IPS-18a (cell line): ENCODE data around the gene STC2.
"Not testable (repeated sequence)": the region's sequence is repeated elsewhere in the genome, so short reads cannot be mapped to it uniquely, and the experiment has no call there.

Experiments
- H3K27ac ChIP-seq: one replicate; pipeline ENCODE4 v1.5.1; 2013; ENCODE audit warnings: low read length
- H3K27me3 ChIP-seq: one replicate; pipeline ENCODE4 v1.6.1; 2013; ENCODE audit warnings: mild to moderate bottlenecking, low read length; ENCODE audit not compliant: control insufficient read depth, insufficient read depth
- H3K36me3 ChIP-seq: one replicate; pipeline ENCODE4 v1.6.1; 2013; ENCODE audit warnings: low read depth, low read length; ENCODE audit not compliant: control insufficient read depth
- H3K4me1 ChIP-seq: one replicate; pipeline ENCODE4 v1.6.1; 2013; ENCODE audit warnings: low read depth, low read length; ENCODE audit not compliant: control insufficient read depth
- H3K4me3 ChIP-seq: one replicate; pipeline ENCODE4 v1.5.1; 2013; ENCODE audit warnings: low read length
- H3K9ac ChIP-seq: one replicate; pipeline ENCODE4 v1.6.1; 2013; ENCODE audit warnings: mild to moderate bottlenecking, low read length, moderate library complexity
- H3K9me3 ChIP-seq: one replicate; pipeline ENCODE4 v1.6.1; 2013; ENCODE audit warnings: low read depth, low read length; ENCODE audit not compliant: control insufficient read depth

The STC2 gene

DNA sequence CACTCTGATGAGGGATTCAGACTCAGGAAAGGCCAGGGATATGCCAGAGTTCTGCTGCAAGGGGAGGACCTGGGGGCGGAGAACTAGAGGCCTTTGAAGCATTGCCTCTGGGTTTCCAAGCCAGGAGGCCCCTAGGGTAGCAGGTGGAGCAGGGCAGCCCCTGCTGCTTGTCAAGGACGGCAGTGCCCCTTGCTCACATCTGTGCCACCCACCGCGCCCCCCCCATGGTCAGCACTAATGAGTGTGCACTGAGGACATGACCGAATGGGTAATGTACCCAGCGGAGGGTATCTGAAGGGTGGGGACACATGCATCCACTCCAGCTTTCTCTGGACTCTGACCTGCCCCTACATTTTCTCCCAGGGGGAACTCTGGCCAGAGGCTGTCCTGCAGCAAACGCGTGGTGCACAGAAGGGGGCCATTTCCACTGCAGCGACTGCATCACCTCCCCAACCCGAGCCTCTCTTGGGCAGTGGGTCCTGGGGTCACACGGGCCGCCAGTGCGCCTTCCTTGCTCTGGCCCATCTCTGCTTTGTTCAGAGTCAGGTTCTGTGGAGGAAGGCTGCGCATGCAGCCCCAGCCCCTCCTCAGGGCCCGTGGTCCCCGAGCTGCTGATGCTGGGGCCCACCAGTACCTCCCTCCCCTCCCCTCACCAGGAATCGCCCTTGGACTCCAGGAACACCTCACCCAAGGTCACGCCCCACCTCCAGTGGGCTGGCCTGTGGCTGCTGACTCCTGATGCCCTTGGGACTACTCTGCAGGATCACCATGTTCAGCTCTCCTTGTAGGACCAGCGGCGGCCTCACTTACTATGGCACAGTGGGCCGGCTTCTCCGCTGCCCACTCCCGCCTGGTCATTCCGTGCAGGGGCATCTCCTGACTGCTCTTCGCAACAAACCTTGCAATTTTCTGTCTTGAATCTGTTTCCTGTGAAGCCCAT, 31.2 kb downstream of the STC2 start:
- H3K9ac ChIP-seq = no peak overlapping the region
- no peaks in the 10 kb centered on the region for H3K36me3 ChIP-seq
- H3K27me3 ChIP-seq = peaks cover 30% of the 10 kb centered on the region

DNA sequence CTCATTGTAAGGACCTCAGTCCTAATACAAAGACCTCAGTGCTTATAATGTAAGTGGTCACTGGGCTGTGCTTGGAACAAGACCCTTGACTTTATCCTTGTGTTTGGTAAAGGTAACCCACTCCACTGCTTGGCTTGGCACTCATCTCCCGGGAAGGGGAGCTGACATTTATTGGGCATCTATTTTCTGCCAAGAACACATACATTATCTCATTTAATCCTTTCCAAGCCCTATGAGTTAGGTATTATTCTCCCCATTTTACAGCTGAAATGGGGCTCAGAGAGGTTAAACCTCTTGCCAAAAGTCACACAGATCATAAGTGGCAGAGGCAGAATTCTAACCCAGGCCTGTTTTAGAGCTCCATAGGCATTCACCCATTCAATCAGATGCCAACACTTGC, 32.4 kb downstream of the STC2 start:
- H3K27ac ChIP-seq = no peak overlapping the region
- H3K27me3 ChIP-seq = peaks cover 30% of the 10 kb centered on the region
- peaks cover 16% of the 10 kb centered on the region for H3K4me1 ChIP-seq
- no peak overlapping the region for H3K9ac ChIP-seq
- H3K4me3 ChIP-seq = no peak overlapping the region
- H3K36me3 ChIP-seq = no peaks in the 10 kb centered on the region
- no peaks in the 10 kb centered on the region for H3K9me3 ChIP-seq

More for the DNA sequence above, 31.2 kb downstream of the STC2 start:
- Histone ChIP-seq H3K27ac (no peak overlapping the region), H3K4me3 (no peak overlapping the region), H3K4me1 (peaks cover 20% of the 10 kb centered on the region), H3K9me3 (no peaks in the 10 kb centered on the region)

DNA sequence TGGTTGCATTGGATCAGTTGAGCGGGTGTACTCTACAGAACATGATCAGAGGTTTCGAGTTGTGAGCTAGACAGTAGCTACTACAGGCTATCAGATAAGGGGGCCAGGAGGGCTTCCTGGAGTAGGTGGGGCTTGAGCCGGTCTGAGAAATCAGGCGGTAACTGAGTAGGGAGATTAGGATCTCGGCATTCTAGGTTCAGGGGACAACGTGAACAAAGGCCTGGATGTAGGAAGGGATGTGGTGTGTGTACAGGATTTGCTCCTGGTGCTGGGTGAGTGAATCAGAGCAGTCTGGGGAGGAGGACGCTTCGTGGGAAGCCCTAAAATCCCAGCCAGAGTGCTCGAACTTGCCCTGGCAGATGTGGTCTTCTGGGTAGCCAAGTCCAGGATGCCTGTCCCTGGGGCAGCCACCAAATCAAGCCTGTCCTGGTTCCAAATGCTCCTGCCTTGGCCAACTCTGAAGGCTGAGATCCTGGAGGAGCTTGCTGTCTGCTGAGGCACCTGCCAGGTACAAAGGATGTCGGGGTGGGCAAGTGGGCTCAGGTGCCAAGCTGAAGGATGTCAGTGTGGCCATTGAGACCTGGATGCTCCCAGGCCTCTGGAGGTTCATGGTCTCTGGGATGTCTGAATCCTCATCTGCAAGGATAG, 33.4 kb downstream of the STC2 start:
- Histone ChIP-seq H3K9ac (no peak overlapping the region), H3K27ac (no peak overlapping the region), H3K4me3 (no peak overlapping the region)

DNA sequence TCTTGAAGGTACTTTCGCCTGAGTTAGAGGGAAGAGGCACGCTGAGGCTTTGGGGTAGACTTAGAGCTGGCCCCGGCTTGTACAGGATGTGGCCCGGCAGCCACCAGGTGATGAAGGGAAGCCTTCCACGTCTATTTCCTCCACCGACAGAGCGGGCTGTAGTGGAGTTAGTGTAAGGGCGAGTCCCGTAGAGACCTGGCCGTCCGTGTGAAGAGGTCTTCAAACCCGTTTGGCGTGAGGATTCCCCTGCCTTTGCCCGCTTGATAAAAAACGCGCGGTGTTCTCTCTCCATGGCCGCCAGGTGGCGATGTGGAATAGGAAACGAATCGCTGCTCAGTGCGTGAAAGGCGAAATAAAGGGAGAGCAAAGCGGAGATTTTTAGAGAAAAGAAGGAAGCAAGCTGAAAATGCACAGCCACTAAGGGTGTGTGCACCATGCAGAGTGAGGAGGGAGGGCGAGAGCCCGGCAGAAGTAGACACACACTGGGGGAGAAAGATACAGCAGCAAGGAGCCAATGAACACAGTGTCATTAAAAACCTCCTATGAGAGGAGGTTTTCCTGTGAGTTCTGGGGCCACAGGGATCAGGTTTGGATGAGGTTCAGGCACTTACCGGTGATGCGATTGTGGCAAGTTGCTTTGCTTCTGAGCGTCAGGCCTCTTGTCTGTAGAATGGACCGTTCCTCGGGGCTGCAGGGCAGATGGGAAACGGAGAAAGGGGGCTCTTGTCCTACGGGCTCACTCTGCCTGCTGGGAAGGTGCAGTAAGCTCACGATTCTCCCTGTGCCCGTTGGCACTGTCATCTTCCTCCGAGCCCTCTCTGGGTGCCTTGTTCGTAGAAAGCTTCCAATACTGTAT, 34.2 kb downstream of the STC2 start:
- no peak overlapping the region for H3K27ac ChIP-seq
- peak overlapping the region; percentile 28 for H3K4me3 ChIP-seq
- no peak overlapping the region for H3K9ac ChIP-seq
- H3K36me3 ChIP-seq = no peaks in the 10 kb centered on the region
- peaks cover 28% of the 10 kb centered on the region for H3K27me3 ChIP-seq
- peaks cover 16% of the 10 kb centered on the region for H3K4me1 ChIP-seq
- no peaks in the 10 kb centered on the region for H3K9me3 ChIP-seq

More for the DNA sequence above, 33.4 kb downstream of the STC2 start:
- peaks cover 30% of the 10 kb centered on the region for H3K27me3 ChIP-seq
- H3K4me1 ChIP-seq = peaks cover 16% of the 10 kb centered on the region
- no peaks in the 10 kb centered on the region for H3K9me3 ChIP-seq
- no peaks in the 10 kb centered on the region for H3K36me3 ChIP-seq

DNA sequence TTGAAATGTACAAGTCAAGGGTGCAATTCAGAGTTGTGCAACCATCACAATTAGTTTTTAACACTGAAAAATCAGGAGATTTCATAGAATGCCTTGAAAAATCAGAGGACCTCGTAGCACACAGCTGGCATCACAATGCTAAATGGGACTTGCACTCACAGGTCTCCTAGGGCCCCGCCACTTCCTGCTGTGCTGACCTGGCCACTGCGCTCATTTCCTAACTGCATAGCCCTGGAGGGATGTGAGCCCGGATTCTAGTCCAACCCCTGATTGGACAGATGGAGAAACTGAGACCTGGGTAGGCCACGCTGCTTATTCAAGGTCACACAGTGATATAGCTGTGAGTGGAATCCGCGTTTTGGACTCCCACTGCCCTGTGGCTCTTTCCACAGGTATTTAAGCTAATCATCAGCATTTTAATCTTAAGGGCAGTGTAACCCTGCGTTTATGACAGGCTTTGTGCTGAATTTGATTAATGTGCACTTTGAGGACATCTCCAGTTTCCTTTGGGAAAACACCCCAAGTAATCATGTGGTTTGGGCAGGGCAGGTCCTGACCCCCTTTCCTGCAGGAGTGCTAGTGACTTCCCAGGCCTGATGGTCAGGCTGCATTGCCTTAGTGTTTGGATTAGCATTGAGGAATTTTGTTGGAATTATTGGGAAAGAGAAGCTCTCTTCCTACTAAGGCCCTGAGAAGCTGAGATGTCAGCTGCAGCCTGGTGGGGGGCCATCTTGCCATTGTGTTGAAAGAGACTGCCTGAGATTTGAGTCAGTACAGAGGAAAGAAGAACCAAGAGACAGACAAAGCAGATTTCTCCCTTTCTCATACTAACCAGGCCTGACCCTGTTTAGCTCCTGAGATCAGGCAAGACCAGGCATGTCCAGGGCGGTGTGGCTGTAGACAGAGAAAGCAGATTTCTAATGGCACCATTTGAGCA, 36.2 kb downstream of the STC2 start:
- Histone ChIP-seq H3K27me3 (peaks cover 25% of the 10 kb centered on the region), H3K4me1 (peaks cover 16% of the 10 kb centered on the region), H3K9ac (no peak overlapping the region)

DNA sequence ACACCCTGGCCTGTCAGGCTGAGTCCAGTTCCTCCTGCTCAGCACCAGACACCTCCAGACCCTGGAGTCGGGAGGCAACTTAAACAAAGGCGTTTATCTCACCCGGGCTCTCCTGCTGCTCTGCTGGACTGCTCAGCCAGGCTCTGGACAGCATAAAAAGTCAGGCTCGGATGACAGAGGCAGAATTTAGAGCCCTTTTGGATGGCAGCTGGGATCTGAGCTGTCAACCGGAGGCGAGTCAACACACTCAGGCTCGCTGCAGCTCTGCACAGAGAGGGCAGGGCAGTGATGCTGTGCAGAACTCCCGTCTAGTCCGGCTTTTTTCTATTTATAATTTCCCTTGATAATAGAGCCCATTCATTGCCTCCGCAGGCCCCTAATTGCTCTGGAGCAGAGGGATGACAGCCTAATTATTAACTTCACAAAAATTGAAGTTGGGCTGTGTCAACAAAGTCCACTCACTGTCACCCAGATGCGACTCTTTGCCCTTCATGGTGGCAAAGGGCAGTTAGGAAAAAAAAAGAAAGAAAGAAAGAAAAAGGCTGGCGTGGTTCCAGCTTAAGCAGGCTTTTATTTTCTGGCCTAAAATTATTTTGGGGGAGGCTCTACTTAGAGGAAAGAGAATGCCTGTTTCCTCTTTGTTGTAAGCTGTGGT, 37.6 kb downstream of the STC2 start:
- no peak overlapping the region for H3K9ac ChIP-seq
- no peak overlapping the region for H3K4me3 ChIP-seq
- H3K9me3 ChIP-seq = no peaks in the 10 kb centered on the region
- H3K4me1 ChIP-seq = peaks cover 16% of the 10 kb centered on the region
- H3K27ac ChIP-seq = no peak overlapping the region
- peaks cover 32% of the 10 kb centered on the region for H3K27me3 ChIP-seq
- H3K36me3 ChIP-seq = no peaks in the 10 kb centered on the region

More for the DNA sequence above, 36.2 kb downstream of the STC2 start:
- no peak overlapping the region for H3K4me3 ChIP-seq
- no peaks in the 10 kb centered on the region for H3K36me3 ChIP-seq
- H3K9me3 ChIP-seq = no peaks in the 10 kb centered on the region
- no peak overlapping the region for H3K27ac ChIP-seq

DNA sequence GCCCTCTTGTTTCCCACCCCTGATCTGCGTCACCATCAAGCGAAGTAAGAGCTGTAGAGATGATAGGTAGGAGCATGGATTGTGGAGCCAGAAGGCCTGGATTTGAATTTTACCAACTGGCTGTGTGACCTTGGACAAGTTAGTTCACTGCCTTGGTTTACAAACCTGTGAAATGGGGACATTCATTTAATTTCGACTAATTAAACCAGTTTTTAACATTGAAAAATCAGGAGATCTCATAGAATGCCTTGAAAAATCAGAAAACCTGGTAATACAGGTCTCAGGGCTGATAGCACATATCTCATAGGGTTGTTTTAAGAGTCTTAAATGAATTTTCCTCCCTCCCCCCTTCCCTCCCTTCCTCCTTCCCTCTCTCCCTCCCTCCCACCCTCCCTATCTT, 38.8 kb downstream of the STC2 start:
- Histone ChIP-seq H3K4me1 (peaks cover 11% of the 10 kb centered on the region), H3K36me3 (no peaks in the 10 kb centered on the region), H3K27ac (no peak overlapping the region), H3K4me3 (no peak overlapping the region), H3K27me3 (peaks cover 26% of the 10 kb centered on the region), H3K9me3 (no peaks in the 10 kb centered on the region), H3K9ac (no peak overlapping the region)

DNA sequence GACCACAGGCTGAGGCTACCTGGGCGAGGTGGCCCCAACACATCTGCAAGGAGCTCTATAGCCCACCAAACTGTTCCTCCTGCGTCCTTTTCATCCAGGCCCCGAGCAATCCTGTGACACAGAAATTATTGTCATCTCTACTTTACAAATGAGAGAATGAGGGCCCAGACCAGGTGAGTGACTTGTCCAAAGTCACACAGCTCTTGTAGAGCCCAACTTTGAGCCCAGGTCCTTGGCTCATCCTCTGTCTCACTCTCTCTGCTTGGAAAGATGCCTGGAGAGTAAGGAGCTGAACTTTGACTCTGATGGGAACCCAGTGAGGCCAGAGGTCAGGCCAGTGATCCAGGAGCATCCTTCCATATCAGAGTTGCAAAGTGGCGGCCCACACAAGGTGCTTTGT, 39.6 kb downstream of the STC2 start:
- H3K9me3 ChIP-seq = no peaks in the 10 kb centered on the region
- peaks cover 28% of the 10 kb centered on the region for H3K27me3 ChIP-seq
- H3K4me1 ChIP-seq = peaks cover 7% of the 10 kb centered on the region
- H3K4me3 ChIP-seq = no peak overlapping the region
- H3K36me3 ChIP-seq = no peaks in the 10 kb centered on the region
- no peak overlapping the region for H3K27ac ChIP-seq
- H3K9ac ChIP-seq = no peak overlapping the region

DNA sequence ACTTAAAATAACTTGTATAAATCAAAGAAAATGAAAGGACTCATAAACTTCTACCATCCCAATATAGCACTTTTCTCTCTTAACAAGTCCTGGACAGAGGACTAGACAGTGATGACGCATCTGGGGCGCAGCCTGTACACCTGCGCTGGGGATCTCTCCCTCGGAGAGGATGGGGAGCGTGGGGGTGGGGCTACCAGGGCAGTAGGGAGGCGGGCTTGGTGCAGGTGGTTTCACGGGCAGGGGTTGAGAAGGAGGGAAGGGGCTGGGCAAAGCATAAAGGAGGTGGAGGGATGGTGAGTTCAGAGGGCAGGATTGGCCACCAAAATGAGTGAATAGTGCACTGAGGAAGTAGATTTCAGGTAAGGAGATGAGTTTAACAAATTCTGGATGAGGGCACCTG, 41.1 kb downstream of the STC2 start:
- no peak overlapping the region for H3K9ac ChIP-seq
- no peaks in the 10 kb centered on the region for H3K36me3 ChIP-seq
- H3K4me1 ChIP-seq = peaks cover 3% of the 10 kb centered on the region
- no peak overlapping the region for H3K27ac ChIP-seq
- no peaks in the 10 kb centered on the region for H3K9me3 ChIP-seq
- H3K27me3 ChIP-seq = peaks cover 37% of the 10 kb centered on the region
- H3K4me3 ChIP-seq = no peak overlapping the region

DNA sequence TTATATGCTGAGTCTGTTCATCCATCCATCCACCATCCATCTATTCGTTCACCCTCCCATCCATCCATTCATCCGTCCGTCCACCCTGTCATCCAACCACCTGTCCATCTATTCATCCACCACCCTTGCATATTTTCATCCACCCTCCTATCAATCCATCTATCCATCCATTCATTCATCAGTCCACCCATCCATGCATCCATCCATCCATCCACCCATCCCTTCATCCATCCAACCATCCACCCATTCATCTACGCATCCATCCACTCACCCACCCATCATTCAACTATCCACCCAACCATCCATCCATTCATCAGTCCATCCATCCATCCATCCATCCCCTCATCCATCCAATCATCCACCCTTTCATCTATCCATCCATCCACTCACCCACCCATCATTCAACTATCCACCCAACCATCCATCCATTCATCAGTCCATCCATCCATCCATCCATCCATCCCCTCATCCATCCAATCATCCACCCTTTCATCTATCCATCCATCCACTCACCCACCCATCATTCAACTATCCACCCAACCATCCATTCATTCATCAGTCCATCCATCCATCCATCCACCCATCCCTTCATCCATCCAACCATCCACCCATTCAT, 43.8 kb downstream of the STC2 start:
- not testable (repeated sequence) for H3K36me3 ChIP-seq, H3K4me3 ChIP-seq, H3K27ac ChIP-seq, H3K4me1 ChIP-seq, H3K9me3 ChIP-seq, H3K9ac ChIP-seq
- H3K27me3 ChIP-seq = peaks cover 48% of the 10 kb centered on the region
